PC-3 (cell line): ENCODE data around the gene MZT1.

Experiments used
- CTCF ChIP-seq: fragments of 300-600 bp; sonication (generic); conservative IDR thresholded peaks from 2 replicates; pipeline ENCODE4 v1.5.1; 2017; ENCODE audit warnings: antibody characterized with exemption, low read depth, mild to moderate bottlenecking, low read length
- EZH2 ChIP-seq: fragments of 300-600 bp; sonication (generic); IDR thresholded peaks from one replicate; pipeline ENCODE4 v1.6.1; 2017; ENCODE audit warnings: antibody characterized with exemption, mild to moderate bottlenecking, low read length; ENCODE audit not compliant: unreplicated experiment

- TF ChIP-seq CTCF (no peak), EZH2 (no peak)
Measured at GRCh38 chr13:72726726-72727416, 558 bp downstream of the MZT1 start.
